ENCODE measurements around the gene C17orf100. TPM values are rescaled to one million over a fixed set of nuclear protein-coding genes. Genes with fewer than 3 reads are reported as not detected.

Gene C17orf100
- total and polyA plus RNA-seq, 9 of the 15 experiments (the other 6 are each of a cell fraction or from before 2014, with no cell fraction given): 0.04 to 1.7 (median 0.43) TPM

GRCh38 chr17:6677158-6677831 lies 25.7 kb downstream of the C17orf100 start:
- H3K27me3 ChIP-seq (ENCODE audit: control insufficient read depth in 2 of 2, insufficient read depth in 2 of 2, low read length in 2 of 2): peaks cover 11 to 43% of the 10 kb centered on the region in 2 experiments; a peak in 4 of 5 replicates
- FAIRE-seq: no peak
- BruUV-seq (replicated peaks): no TSS peak
- no peak overlapping the region for H3K4me3 ChIP-seq
- no peak overlapping the region for H2AFZ ChIP-seq (ENCODE audit: low read depth, low read length)
- in situ Hi-C loops (cut with MboI): no loop called here
- H3K4me1 ChIP-seq (replicated peaks in 1 of 2; ENCODE audit: control insufficient read depth in 2 of 2, insufficient read depth in 2 of 2, low read length in 2 of 2): no peaks in the 10 kb centered on the region; a peak in 1 of 5 replicates
- ChIA-PET CTCF (ENCODE audit: low intra/inter-chr PET ratio) (no interaction called here), POLR2A (interaction anchor here (0.7 to 1.4 kb wide), 2 partner anchors 16 to 1395 kb away, joined by 4 read pairs; partner anchors contain the start of gene RABEP1)
- ATAC-seq: no peak
- H3K9ac ChIP-seq (ENCODE audit: insufficient read depth in 1 of 2, low read depth in 2 of 2, low read length in 2 of 2): no peak overlapping the region
- H3K36me3 ChIP-seq (ENCODE audit: control insufficient read depth, insufficient read depth, low read length): no peaks in the 10 kb centered on the region
- H3K27ac ChIP-seq (ENCODE audit: extremely low read depth, low read depth, low read length): no peak overlapping the region
- DNase-seq (ENCODE audit: extremely low read depth in 1 of 4, low spot score in 3 of 4): no peak
- no peak overlapping the region for H3K4me2 ChIP-seq (ENCODE audit: insufficient read depth, low read length)
- H3K9me3 ChIP-seq (replicated peaks; ENCODE audit: control insufficient read depth, insufficient read depth, low read depth, low read length): no peaks in the 10 kb centered on the region
- H3K79me2 ChIP-seq (ENCODE audit: control insufficient read depth, insufficient read depth, low read length): no peaks in the 10 kb centered on the region
- intact Hi-C loops (cut with micrococcal nuclease): no loop called here
- WGBS (ENCODE audit: insufficient coverage, low coverage, missing lambda C conversion rate): 3% methylated on average over 12 of the region's 16 CpGs
- H4K20me1 ChIP-seq (replicated peaks; ENCODE audit: control insufficient read depth, insufficient read depth, low read length): no peaks in the 10 kb centered on the region
- H3K9me1 ChIP-seq (ENCODE audit: control insufficient read depth, insufficient read depth, low read length): no peaks in the 10 kb centered on the region
- TF ChIP-seq SMAD1 (IDR thresholded peaks at IDR 0.05; ENCODE audit: low read depth, low read length, partially characterized antibody) (no peak), NFIC (IDR thresholded peaks at IDR 0.05) (no peak), FOXA3 (CRISPR knock-in tag; conservative IDR thresholded peaks at IDR 0.05 in 1 of 2, IDR thresholded peaks at IDR 0.05 in 1 of 2) (no peak), FOXO4 (CRISPR knock-in tag; IDR thresholded peaks at IDR 0.05) (no peak), RNF219 (CRISPR knock-in tag; IDR thresholded peaks at IDR 0.05) (no peak), ZNF699 (CRISPR knock-in tag; IDR thresholded peaks at IDR 0.05; ENCODE audit: insufficient replicate concordance) (no peak), ZBTB40 (IDR thresholded peaks at IDR 0.05) (no peak), ZBTB40 (CRISPR knock-in tag; IDR thresholded peaks at IDR 0.05) (no peak)

All from K562 (cell line).